Transverse colon (tissue), 3 donors: ENCODE results near the gene MICAL2.

Source experiments
- CTCF ChIP-seq, 5 experiments: fragments of 200-600 bp in 3 of 5; fragments of 450-650 bp in 2 of 5; sonication (generic) in 3 of 5; IDR thresholded peaks; 1 replicate in 2 of 5; 2 replicates in 3 of 5; pipeline ENCODE4 v1.5.1; 2016 to 2017; ENCODE audit warnings: antibody characterized with exemption in 5 of 5, inconsistent platforms in 3 of 5, mild to moderate bottlenecking in 2 of 5, moderate library complexity in 1 of 5
- EP300 ChIP-seq: sonication (generic); formaldehyde crosslinking; IDR thresholded peaks from one replicate; pipeline ENCODE4 v1.6.1; 2017; ENCODE audit warnings: antibody characterized with exemption, low read depth

DNA sequence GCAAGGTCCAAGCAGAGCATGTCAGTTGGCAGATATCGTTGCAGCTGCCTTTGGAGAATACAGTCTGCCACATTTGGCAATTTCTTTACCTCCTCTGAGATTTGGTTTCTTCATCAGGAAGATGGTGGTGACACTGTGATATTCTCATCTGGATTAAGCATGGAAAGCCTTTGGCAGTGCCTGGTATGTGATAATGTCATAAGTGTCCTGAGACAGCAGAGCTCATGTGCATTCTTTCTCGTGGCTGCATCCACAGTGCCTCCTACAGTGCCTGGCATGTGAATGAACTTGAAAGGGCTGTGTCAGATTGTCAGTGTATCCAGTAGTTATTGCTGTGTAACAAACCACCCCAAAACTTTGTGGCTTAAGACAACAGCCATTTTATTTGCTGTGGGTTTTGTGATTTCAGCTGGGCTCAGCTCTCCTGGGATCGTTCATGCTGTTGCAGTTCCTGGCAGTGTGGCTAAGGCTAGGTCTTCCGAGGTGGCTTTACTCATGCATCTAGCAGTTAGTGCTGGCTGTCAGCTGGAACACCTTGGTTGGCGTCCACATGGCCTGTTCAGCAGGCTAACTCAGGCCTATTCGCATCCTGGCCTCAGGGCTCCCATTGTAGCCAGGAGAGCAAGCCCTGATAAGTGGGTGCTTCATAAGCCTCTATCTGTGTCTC, 35.7 kb upstream of the MICAL2 start:
- TF ChIP-seq CTCF (IDR thresholded peaks at IDR 0.05) = no peak
- TF ChIP-seq EP300 = no peak
